Measurements from ENCODE around the gene OTP. TPM values are rescaled to one million over a fixed set of nuclear protein-coding genes. Genes with fewer than 3 reads are reported as not detected.

Gene OTP
- total RNA-seq, 2 experiments from 2014 or later: not detected

- peaks cover 4% of the 10 kb centered on the region for H3K36me3 Mint-ChIP-seq (ENCODE audit: low read depth)
- H3K9me3 ChIP-seq (ENCODE audit: control insufficient read depth in 1 of 2, insufficient read depth in 1 of 2, low read length in 2 of 2): peaks cover 44 to 70% of the 10 kb centered on the region in 2 experiments
- no peak overlapping the region for H3K27ac Mint-ChIP-seq
Measured at GRCh38 chr5:77638763-77639671, 504 bp upstream of the OTP start.

GRCh38 chr5:77637170-77637997 is 1.1 kb downstream of the OTP start:
- DNase-seq (peak in 1 of 14 experiments; percentile 11), ATAC-seq (ENCODE audit: poor library complexity) (no peak)
- peaks cover 88 to 100% of the 10 kb centered on the region in 2 experiments for H3K27me3 ChIP-seq (ENCODE audit: control insufficient read depth in 1 of 2, insufficient read depth in 2 of 2, low read length in 2 of 2)
- no peak for TF ChIP-seq CTCF (IDR thresholded peaks at IDR 0.05)
- Mint-ChIP-seq H3K27me3 (peaks cover 93% of the 10 kb centered on the region), H3K27ac (peak overlapping the region; percentile 34), H3K4me3 (no peak overlapping the region), H3K36me3 (ENCODE audit: low read depth) (peaks cover 12% of the 10 kb centered on the region), H3K9me3 (peaks cover 12% of the 10 kb centered on the region), H3K4me1 (ENCODE audit: low read depth) (peaks cover 19% of the 10 kb centered on the region)
- ChIA-PET POLR2A (no interaction called here), CTCF (no interaction called here)
- H3K4me1 ChIP-seq (ENCODE audit: insufficient read depth, low read length): peaks cover 33% of the 10 kb centered on the region
- H3K4me3 ChIP-seq (ENCODE audit: low read length): no peak overlapping the region
- H3K36me3 ChIP-seq (ENCODE audit: insufficient read depth, low read length): no peaks in the 10 kb centered on the region
- H3K9me3 ChIP-seq (ENCODE audit: control insufficient read depth in 1 of 2, insufficient read depth in 1 of 2, low read length in 2 of 2): peaks cover 38 to 65% of the 10 kb centered on the region in 2 experiments
- intact Hi-C loops (cut with DNase I, micrococcal nuclease): loop anchor here in 1 of 2 experiments (10.0 kb wide), 1 partner anchor 137 kb away; the partner anchor contains the start of gene TBCA
- H3K27ac ChIP-seq (ENCODE audit: low read depth in 1 of 2, low read length in 2 of 2): no peak overlapping the region

More at GRCh38 chr5:77638763-77639671, 504 bp upstream of the OTP start:
- ChIA-PET POLR2A (no interaction called here), CTCF (no interaction called here)
- Histone ChIP-seq H3K27me3 (ENCODE audit: control insufficient read depth in 1 of 2, insufficient read depth in 2 of 2, low read length in 2 of 2) (peaks cover 88 to 100% of the 10 kb centered on the region in 2 experiments), H3K36me3 (ENCODE audit: insufficient read depth, low read length) (no peaks in the 10 kb centered on the region), H3K4me1 (ENCODE audit: insufficient read depth, low read length) (peaks cover 37% of the 10 kb centered on the region), H3K4me3 (ENCODE audit: low read length) (no peak overlapping the region), H3K27ac (ENCODE audit: low read depth in 1 of 2, low read length in 2 of 2) (no peak overlapping the region)
- TF ChIP-seq CTCF (IDR thresholded peaks at IDR 0.05): no peak
- peaks cover 93% of the 10 kb centered on the region for H3K27me3 Mint-ChIP-seq
- intact Hi-C loops (cut with DNase I, micrococcal nuclease): loop anchor here in 1 of 2 experiments (10.0 kb wide), 1 partner anchor 136 kb away; the partner anchor contains the start of gene TBCA
- no peak overlapping the region for H3K4me3 Mint-ChIP-seq
- peak in 2 of 14 experiments; percentile 16 to 17 for DNase-seq
- peak; percentile 29 for ATAC-seq (ENCODE audit: poor library complexity)
- peaks cover 26% of the 10 kb centered on the region for H3K4me1 Mint-ChIP-seq (ENCODE audit: low read depth)
- H3K9me3 Mint-ChIP-seq: peaks cover 2% of the 10 kb centered on the region

- Histone ChIP-seq H3K36me3 (ENCODE audit: insufficient read depth, low read length) (no peaks in the 10 kb centered on the region), H3K4me3 (ENCODE audit: low read length) (no peak overlapping the region), H3K9me3 (ENCODE audit: control insufficient read depth in 1 of 2, insufficient read depth in 1 of 2, low read length in 2 of 2) (peaks cover 33 to 62% of the 10 kb centered on the region in 2 experiments), H3K27me3 (ENCODE audit: control insufficient read depth in 1 of 2, insufficient read depth in 2 of 2, low read length in 2 of 2) (peaks cover 88 to 100% of the 10 kb centered on the region in 2 experiments), H3K4me1 (ENCODE audit: insufficient read depth, low read length) (peaks cover 35% of the 10 kb centered on the region), H3K27ac (ENCODE audit: low read depth in 1 of 2, low read length in 2 of 2) (no peak overlapping the region)
- Mint-ChIP-seq H3K36me3 (ENCODE audit: low read depth) (peaks cover 12% of the 10 kb centered on the region), H3K4me3 (no peak overlapping the region), H3K9me3 (peaks cover 12% of the 10 kb centered on the region), H3K27ac (no peak overlapping the region), H3K27me3 (peaks cover 93% of the 10 kb centered on the region), H3K4me1 (ENCODE audit: low read depth) (peaks cover 19% of the 10 kb centered on the region)
- ChIA-PET POLR2A (no interaction called here), CTCF (no interaction called here)
- no peak for ATAC-seq (ENCODE audit: poor library complexity)
- DNase-seq: peak in 1 of 14 experiments; percentile 8
- intact Hi-C loops (cut with DNase I, micrococcal nuclease): loop anchor here in 1 of 2 experiments (10.0 kb wide), 1 partner anchor 138 kb away; the partner anchor contains the start of gene TBCA
- TF ChIP-seq CTCF (IDR thresholded peaks at IDR 0.05): no peak
Measured at GRCh38 chr5:77636641-77637169, 1.8 kb downstream of the OTP start.

Data from CD4-positive, alpha-beta T cell (primary cell).